GM19468 (cell line): ENCODE data around the gene ACADM.
"Not testable (repeated sequence)": the region's sequence is repeated elsewhere in the genome, so short reads cannot be mapped to it uniquely, and the experiment has no call there.

Source experiments
- ATAC-seq: cut with Tn5 transposase; IDR thresholded peaks from one replicate; pipeline ENCODE4 v1.9.1; 2021; ENCODE audit warnings: mild to moderate bottlenecking, moderate library complexity, moderate number of reproducible peaks; ENCODE audit not compliant: unreplicated experiment; ENCODE audit errors: extremely low read depth

ACADM gene

GRCh38 chr1:75724472-75725022, at the start of gene ACADM:
Gene ACADM, plus strand, starts transcription at chr1:75724709. Its CDS starts 79 bp downstream, at chr1:75724788.
- ATAC-seq = peak; percentile 93

GRCh38 chr1:75677443-75677842, 47.1 kb upstream of the ACADM start:
- ATAC-seq = no peak

GRCh38 chr1:75677964-75678363, 46.5 kb upstream of the ACADM start:
- not testable (repeated sequence) for ATAC-seq

GRCh38 chr1:75690547-75690946, 34.0 kb upstream of the ACADM start:
- ATAC-seq = no peak

GRCh38 chr1:75693551-75693950, 31.0 kb upstream of the ACADM start:
- ATAC-seq = no peak

DNA sequence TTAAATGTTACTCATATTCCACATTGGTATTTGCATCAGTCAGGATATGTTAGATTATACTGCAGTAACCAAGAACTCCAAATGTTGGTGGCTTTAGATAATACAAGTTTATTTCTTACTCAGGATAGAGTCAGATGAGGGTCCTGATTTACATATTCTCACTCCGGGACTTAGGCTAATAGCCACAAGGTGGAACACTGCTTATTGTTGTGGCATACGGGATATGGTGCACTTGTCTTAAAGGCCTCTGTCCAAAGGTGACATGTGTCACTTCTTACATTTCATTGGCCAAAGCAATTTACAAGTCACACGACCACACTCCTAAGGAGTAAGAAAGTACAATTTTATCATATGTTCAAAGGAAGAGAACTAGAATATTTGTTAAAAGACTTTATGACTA, 28.5 kb upstream of the ACADM start:
- no peak for ATAC-seq

GRCh38 chr1:75707191-75707590, 17.3 kb upstream of the ACADM start:
- no peak for ATAC-seq

- ATAC-seq = no peak
Measured at GRCh38 chr1:75708910-75709309, 15.6 kb upstream of the ACADM start.

DNA sequence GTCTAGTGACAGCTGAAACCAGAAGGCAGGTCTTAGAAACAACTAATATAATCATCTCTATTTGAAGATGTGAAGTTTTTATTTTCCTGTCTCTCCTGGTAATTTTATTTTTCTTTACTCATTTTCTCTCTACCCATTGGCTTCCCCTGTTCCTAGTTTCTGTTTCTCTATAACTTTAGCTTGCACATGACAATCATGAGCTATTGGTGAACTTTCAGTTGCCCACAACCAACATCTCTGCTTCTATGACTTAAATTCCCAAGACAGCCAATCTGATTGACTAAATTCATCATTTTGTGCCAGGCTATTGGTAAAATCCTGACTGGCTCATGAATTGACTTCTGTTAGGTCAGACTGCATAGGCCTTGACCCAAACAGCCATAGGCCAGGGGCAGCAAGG, 13.7 kb upstream of the ACADM start:
- ATAC-seq = peak; percentile 38

- ATAC-seq = no peak
Measured at GRCh38 chr1:75711846-75712245, 12.7 kb upstream of the ACADM start.

DNA sequence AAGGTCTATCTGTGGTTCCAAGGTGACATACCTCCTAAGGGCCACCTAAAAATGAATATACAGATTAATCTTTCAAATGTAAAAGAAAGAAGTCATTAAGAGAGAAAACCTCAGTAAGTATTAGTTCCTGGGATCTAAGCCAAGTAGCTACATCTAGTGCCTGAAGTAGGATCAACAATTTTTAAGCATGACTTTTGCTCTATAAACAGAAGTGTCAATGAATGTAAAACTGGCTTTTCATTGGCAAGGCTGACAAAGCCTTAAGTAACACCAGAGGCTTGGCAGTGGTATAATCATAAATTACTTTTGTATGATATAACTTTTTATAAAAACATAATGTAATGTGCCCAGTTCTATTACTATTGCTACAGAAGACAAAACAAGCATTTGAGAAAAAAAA, 12.2 kb upstream of the ACADM start:
- no peak for ATAC-seq

DNA sequence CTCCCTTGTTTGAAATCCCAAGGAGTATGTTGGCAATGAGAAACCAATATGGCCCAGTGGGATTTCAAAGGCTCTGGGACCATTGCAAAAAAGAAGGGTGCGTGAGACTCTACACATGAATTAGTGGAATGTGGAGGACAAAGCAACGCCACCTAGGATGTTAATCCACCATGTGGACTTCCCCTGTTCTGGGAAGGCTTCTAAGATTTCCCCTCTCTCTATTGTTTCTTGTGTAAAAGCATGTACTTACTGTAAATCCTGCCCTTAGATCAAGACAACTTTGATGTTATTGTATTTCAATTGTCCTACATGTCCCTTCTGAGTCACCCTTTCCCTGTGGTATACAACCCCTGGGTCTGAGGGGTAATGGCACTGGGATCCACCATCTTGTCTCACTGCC, 4.7 kb upstream of the ACADM start:
- no peak for ATAC-seq

- no peak for ATAC-seq
Measured at GRCh38 chr1:75720325-75720724, 4.2 kb upstream of the ACADM start.

- no peak for ATAC-seq
Measured at GRCh38 chr1:75720820-75721219, 3.7 kb upstream of the ACADM start.

- ATAC-seq = not testable (repeated sequence)
Measured at GRCh38 chr1:75722246-75722645, 2.3 kb upstream of the ACADM start.

DNA sequence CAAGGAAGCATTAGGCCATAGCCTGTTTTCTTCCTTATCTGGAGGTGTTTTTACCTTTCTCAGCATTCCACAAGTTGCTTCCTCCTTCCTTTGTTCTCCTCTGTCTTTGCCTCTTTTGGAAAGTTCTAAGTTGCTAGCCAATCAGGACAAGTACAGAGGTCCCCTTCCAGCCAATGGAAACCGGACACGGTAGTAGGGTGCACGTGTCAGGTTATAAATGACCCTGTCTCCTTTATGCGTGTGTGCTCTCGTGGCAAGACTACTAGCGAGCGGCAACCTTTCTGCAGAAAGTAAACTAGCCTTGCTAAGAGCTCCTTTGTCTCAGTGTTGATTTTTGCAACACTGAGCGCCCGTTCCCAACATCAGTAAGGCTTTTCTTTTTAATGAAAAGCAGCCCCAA, 1.5 kb upstream of the ACADM start:
- no peak for ATAC-seq

DNA sequence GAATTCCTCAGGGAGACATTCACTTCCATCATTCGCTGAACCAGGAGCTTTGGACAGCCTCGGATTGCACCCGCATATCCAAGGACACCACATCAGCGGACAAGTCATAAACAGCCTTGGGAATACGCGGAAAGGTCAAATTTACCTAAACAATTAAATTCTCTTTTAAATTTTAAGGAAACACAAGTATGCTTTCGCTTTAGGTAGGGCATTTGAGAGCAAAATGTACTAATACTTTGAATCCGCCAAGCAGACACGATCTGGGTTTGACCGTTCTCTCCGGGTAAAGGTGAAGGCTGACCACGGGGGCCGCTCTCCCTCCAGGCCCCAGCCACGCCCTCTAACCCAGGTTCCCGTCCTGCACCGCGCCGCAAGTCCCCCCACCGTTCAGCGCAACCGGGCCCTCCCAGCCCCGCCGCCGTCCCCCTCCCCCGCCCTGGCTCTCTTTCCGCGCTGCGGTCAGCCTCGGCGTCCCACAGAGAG, 479 bp upstream of the ACADM start:
- ATAC-seq = peak; percentile 45

DNA sequence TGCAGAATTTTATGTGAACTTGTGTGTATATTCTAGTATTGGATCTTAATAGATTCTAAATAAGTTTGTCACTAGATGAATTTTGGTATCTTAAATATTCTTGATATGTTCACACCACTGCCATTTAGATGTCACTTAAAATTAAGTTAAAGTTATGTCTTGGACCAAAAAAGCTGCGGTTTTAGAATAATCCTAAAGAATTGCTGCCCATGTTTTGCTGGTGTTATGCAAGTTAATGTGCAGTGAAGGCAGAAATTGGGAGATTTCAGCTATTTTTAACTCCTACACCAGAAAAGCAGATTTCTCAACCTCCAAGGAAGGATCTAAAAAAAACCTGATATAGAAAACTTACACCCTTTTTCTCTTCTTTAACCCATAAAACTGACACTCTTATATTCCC, 757 bp downstream of the ACADM start:
- no peak for ATAC-seq

DNA sequence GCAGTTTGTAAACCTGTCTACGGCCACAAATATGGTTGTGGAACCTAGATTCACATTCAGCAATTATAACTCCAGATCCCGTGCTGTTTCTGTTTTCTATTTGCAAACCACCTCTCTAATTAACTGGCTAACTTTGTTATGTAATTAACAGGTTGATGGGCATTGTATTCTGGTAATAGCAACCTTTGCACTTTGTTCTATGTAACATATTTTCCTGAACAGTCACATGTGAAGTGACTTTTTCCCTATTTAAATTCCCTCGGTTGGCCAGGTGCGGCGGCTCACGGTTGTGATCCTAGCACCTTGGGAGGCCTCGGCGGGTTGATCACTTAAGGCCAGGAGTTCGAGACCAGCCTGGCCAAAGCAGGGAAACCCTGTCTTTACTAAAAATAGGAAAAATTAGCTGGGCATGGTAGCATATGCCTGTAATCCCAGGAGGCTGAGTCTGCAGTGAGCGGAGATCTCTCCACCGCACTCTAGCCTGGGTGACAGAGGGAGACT, 1.4 kb downstream of the ACADM start:
- no peak for ATAC-seq

DNA sequence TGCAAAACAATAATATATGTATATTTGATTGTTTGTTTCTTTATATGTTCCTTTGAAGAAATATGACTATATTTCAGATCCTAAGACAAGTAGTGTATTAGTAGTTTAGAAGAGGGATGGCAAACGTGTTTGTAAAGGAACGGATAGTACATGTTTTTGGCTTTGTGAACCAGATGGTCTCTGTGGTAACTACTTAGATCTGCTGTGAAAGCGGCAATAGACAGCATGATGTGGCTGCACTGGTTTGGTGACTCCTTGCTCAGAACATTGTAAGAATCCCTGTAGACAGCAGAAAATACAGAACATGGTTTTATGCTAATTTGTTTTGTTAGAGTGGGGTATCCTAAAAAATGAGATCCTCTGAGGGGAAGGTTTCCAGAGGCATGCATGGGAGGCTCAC, 3.1 kb downstream of the ACADM start:
- ATAC-seq = no peak

GRCh38 chr1:75730432-75730831, 5.9 kb downstream of the ACADM start:
- ATAC-seq = no peak

DNA sequence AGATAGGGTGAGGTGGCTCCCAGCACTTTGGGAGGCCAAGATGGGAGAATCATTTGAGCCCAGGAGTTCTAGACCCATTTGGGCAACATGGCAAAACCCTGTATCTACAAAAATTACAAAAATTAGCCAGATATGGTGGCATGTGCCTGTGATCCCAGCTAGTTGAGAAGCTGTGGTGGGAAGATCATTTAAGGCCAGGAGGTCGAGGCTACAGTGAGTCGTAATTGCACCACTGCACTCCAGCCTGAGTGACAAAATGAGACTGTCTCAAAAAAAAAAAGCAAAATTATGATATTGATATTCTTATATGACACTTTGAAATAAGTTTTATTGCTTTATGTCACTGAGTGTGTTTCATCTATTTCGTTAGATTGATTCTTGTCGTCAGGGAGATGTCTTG, 7.4 kb downstream of the ACADM start:
- no peak for ATAC-seq
